CD4-positive, alpha-beta T cell treated with Interleukin-21 for 1 hour (primary cell): ENCODE results near the gene ZFYVE21.
"Not testable (repeated sequence)": the region's sequence is repeated elsewhere in the genome, so short reads cannot be mapped to it uniquely, and the experiment has no call there.

Source experiments
- DNase-seq: peaks from one replicate; pipeline ENCODE4 v3.0.0-alpha.2; 2020

Gene ZFYVE21

GRCh38 chr14:103715052-103716000 is at the start of gene ZFYVE21, which contains the start of gene XRCC3:
ZFYVE21 (plus strand) TSS chr14:103715810; CDS start chr14:103715842, 32 bp downstream.
XRCC3 (minus strand) TSS chr14:103715451; CDS start chr14:103711087, 4,364 bp downstream.
- DNase-seq = peak; percentile 100

GRCh38 chr14:103667671-103668070 is 47.9 kb upstream of the ZFYVE21 start:
- DNase-seq = no peak

GRCh38 chr14:103668117-103668516 is 47.5 kb upstream of the ZFYVE21 start:
- DNase-seq = no peak

GRCh38 chr14:103669370-103669769 is 46.2 kb upstream of the ZFYVE21 start:
- no peak for DNase-seq

GRCh38 chr14:103671911-103672310 is 43.7 kb upstream of the ZFYVE21 start:
- no peak for DNase-seq

- no peak for DNase-seq
Observed at GRCh38 chr14:103675957-103676356, 39.7 kb upstream of the ZFYVE21 start.

- no peak for DNase-seq
Observed at GRCh38 chr14:103676881-103677675, 38.5 kb upstream of the ZFYVE21 start.

GRCh38 chr14:103679351-103679750 is 36.3 kb upstream of the ZFYVE21 start:
- peak; percentile 37 for DNase-seq

- DNase-seq = no peak
Observed at GRCh38 chr14:103680491-103681231, 34.9 kb upstream of the ZFYVE21 start.

- no peak for DNase-seq
Observed at GRCh38 chr14:103683139-103683538, 32.5 kb upstream of the ZFYVE21 start.

- DNase-seq = no peak
Observed at GRCh38 chr14:103684471-103684870, 31.1 kb upstream of the ZFYVE21 start.

- no peak for DNase-seq
Observed at GRCh38 chr14:103684871-103685270, 30.7 kb upstream of the ZFYVE21 start.

GRCh38 chr14:103685276-103686211 is 30.1 kb upstream of the ZFYVE21 start:
- no peak for DNase-seq

GRCh38 chr14:103686831-103687485 is 28.7 kb upstream of the ZFYVE21 start:
- no peak for DNase-seq

GRCh38 chr14:103687712-103688111 is 27.9 kb upstream of the ZFYVE21 start:
- no peak for DNase-seq

- no peak for DNase-seq
Observed at GRCh38 chr14:103688441-103688840, 27.2 kb upstream of the ZFYVE21 start.

GRCh38 chr14:103688906-103689902 is 26.4 kb upstream of the ZFYVE21 start:
- DNase-seq = no peak

GRCh38 chr14:103690332-103690731 is 25.3 kb upstream of the ZFYVE21 start:
- no peak for DNase-seq

- DNase-seq = not testable (repeated sequence)
Observed at GRCh38 chr14:103691655-103692054, 24.0 kb upstream of the ZFYVE21 start.

- DNase-seq = no peak
Observed at GRCh38 chr14:103692159-103692558, 23.5 kb upstream of the ZFYVE21 start.
